ENCODE results near the gene LRP3.
"Not testable (repeated sequence)": the region's sequence is repeated elsewhere in the genome, so short reads cannot be mapped to it uniquely, and the experiment has no call there.

LRP3 gene

GRCh38 chr19:33193865-33194362 lies at the start of gene LRP3:
Gene LRP3 (plus strand): TSS chr19:33194330. CDS start chr19:33194786, 456 bp downstream.
- peak; percentile 75 for DNase-seq

GRCh38 chr19:33146209-33146608 lies 47.9 kb upstream of the LRP3 start:
- DNase-seq = no peak

GRCh38 chr19:33147538-33147937 lies 46.6 kb upstream of the LRP3 start:
- no peak for DNase-seq

- no peak for DNase-seq
Observed at GRCh38 chr19:33150852-33151518, 43.1 kb upstream of the LRP3 start.

GRCh38 chr19:33152176-33152575 lies 42.0 kb upstream of the LRP3 start:
- no peak for DNase-seq

- DNase-seq = not testable (repeated sequence)
Observed at GRCh38 chr19:33152625-33153024, 41.5 kb upstream of the LRP3 start.

- DNase-seq = not testable (repeated sequence)
Observed at GRCh38 chr19:33154313-33154712, 39.8 kb upstream of the LRP3 start.

GRCh38 chr19:33156334-33156733 lies 37.8 kb upstream of the LRP3 start:
- DNase-seq = no peak

- no peak for DNase-seq
Observed at GRCh38 chr19:33157906-33158305, 36.2 kb upstream of the LRP3 start.

GRCh38 chr19:33158365-33158764 lies 35.8 kb upstream of the LRP3 start:
- DNase-seq = no peak

GRCh38 chr19:33159149-33159548 lies 35.0 kb upstream of the LRP3 start:
- no peak for DNase-seq

- DNase-seq = no peak
Observed at GRCh38 chr19:33159893-33160292, 34.2 kb upstream of the LRP3 start.

GRCh38 chr19:33161201-33161600 lies 32.9 kb upstream of the LRP3 start:
- no peak for DNase-seq

GRCh38 chr19:33163481-33163880 lies 30.6 kb upstream of the LRP3 start:
- DNase-seq = no peak

GRCh38 chr19:33166037-33166436 lies 28.1 kb upstream of the LRP3 start:
- DNase-seq = not testable (repeated sequence)

GRCh38 chr19:33167438-33167837 lies 26.7 kb upstream of the LRP3 start:
- no peak for DNase-seq

- no peak for DNase-seq
Observed at GRCh38 chr19:33168528-33168927, 25.6 kb upstream of the LRP3 start.

- DNase-seq = no peak
Observed at GRCh38 chr19:33171222-33171795, 22.8 kb upstream of the LRP3 start.

GRCh38 chr19:33171916-33172359 lies 22.2 kb upstream of the LRP3 start:
- DNase-seq = no peak

- no peak for DNase-seq
Observed at GRCh38 chr19:33174186-33174585, 19.9 kb upstream of the LRP3 start.

GRCh38 chr19:33175156-33175782 lies 18.9 kb upstream of the LRP3 start:
- DNase-seq = no peak

GRCh38 chr19:33175886-33176669 lies 18.1 kb upstream of the LRP3 start:
- no peak for DNase-seq

All from NCI-H526 treated with DMSO at 0.1 percent for 48 hours (cell line).